Large intestine (tissue), 3 donors: Measurements from ENCODE around the gene MAP7D1. TPM values are rescaled to one million over a fixed set of nuclear protein-coding genes. Genes with fewer than 3 reads are reported as not detected.

Experiments used
- DNase-seq, 2 donors: peaks; one replicate each; pipeline versions ENCODE4 v3.0.0 to v3.0.0-alpha.2; 2013
- H3K27ac ChIP-seq: one replicate; pipeline ENCODE4 v1.5.1; 2013; ENCODE audit warnings: low read length
- H3K27me3 ChIP-seq: 2 replicates; pipeline ENCODE4 v1.6.1; 2013; ENCODE audit warnings: low read length; ENCODE audit not compliant: control insufficient read depth, insufficient read depth
- H3K36me3 ChIP-seq: 2 replicates; pipeline ENCODE4 v1.6.1; 2013; ENCODE audit warnings: low read length; ENCODE audit not compliant: control insufficient read depth, insufficient read depth
- H3K4me1 ChIP-seq: one replicate; pipeline ENCODE4 v1.6.1; 2013; ENCODE audit warnings: low read length; ENCODE audit not compliant: control insufficient read depth, insufficient read depth
- H3K4me3 ChIP-seq: one replicate; pipeline ENCODE4 v1.5.1; 2013; ENCODE audit warnings: low read length
- H3K9me3 ChIP-seq: one replicate; pipeline ENCODE4 v1.6.1; 2013; ENCODE audit warnings: mild to moderate bottlenecking, low read depth, low read length, moderate library complexity; ENCODE audit not compliant: control insufficient read depth
- WGBS: methylation state at CpG from one replicate; pipeline ENCODE4 v1.1.5; 2013; ENCODE audit warnings: low lambda C conversion rate; ENCODE audit not compliant: insufficient coverage; 5-methylcytosine and 5-hydroxymethylcytosine counted together
- polyA plus RNA-seq: library from polyadenylated mRNA; unstranded; fragments of 120-200 nt; gene quantifications from one replicate; pipeline ENCODE4 v1.2.1, GENCODE V29; 2013

The MAP7D1 gene
- polyA plus RNA-seq, 1 donor: 38.6 TPM

DNA sequence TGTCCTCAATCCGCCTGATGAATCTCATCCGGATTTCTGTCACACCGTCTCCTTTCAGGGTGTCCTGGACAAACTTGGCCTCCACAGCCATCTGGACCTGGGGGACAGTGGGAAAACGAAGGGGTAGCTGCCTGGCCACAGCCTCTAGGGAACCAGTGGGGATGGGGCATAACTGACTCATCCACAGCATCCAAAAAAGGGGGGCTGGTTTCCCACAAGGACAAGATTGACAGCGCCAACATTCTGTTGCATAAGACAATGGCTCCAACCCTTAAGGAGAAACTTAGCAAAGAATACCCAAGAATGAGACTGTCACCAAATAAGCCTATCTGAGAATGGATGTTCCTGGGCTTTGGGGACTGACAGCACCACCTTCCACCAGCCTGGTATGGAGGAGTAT lies 18.7 kb upstream of the MAP7D1 start:
- H3K27me3 ChIP-seq: no peaks in the 10 kb centered on the region
- H3K36me3 ChIP-seq: peaks cover 42% of the 10 kb centered on the region
- no peak overlapping the region for H3K27ac ChIP-seq
- peaks cover 6% of the 10 kb centered on the region for H3K4me1 ChIP-seq
- H3K4me3 ChIP-seq: no peak overlapping the region
- no peaks in the 10 kb centered on the region for H3K9me3 ChIP-seq
- no CpG with 5 or more reads among the region's 5 CpGs for WGBS
- DNase-seq: no peak

DNA sequence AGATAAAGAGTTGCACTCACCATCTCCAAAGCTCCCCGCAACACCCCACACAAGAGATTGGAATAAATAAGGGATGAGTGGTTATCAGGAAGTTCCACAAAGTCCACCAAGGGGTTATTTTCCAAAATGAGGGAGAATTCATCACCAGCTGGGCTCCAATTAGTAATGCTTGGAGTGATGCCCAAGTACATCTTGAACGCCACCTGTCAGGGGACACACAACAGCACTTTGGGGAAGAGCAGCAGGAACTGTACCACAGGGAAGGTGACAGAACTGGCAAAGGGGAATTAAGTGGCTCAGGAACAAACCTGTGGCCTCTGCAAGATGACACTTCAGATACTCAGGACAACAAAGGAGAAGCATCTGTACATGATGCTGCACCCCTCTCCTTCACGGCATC lies 18.2 kb upstream of the MAP7D1 start:
- Histone ChIP-seq H3K4me3 (no peak overlapping the region), H3K27me3 (no peaks in the 10 kb centered on the region), H3K4me1 (peaks cover 6% of the 10 kb centered on the region), H3K9me3 (no peaks in the 10 kb centered on the region), H3K36me3 (peaks cover 42% of the 10 kb centered on the region), H3K27ac (no peak overlapping the region)
- WGBS: no CpG with 5 or more reads among the region's 3 CpGs
- no peak for DNase-seq

DNA sequence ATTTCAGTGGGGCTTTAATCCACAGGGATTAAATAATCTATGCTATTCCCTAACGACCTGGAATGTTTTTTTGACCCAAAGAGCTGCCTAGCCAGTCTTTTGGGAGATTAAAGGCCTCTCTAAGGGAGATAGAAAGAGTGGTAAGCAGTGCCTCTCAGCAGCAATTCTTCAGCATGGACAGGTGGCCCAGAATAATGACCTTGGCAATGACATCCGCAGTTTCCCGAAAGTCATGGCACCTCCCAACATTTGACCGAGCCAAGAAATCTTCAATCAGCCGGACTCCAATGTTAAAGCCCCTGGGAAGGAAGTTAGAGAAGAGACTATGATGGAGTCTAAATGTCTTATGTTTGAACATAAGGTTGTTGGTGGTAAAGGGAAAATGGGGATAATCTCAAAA lies 16.4 kb upstream of the MAP7D1 start:
- DNase-seq: no peak
- H3K4me1 ChIP-seq: no peaks in the 10 kb centered on the region
- H3K4me3 ChIP-seq: no peak overlapping the region
- no peaks in the 10 kb centered on the region for H3K27me3 ChIP-seq
- H3K9me3 ChIP-seq: no peaks in the 10 kb centered on the region
- H3K36me3 ChIP-seq: peaks cover 42% of the 10 kb centered on the region
- no peak overlapping the region for H3K27ac ChIP-seq
- WGBS: no CpG with 5 or more reads among the region's 5 CpGs

DNA sequence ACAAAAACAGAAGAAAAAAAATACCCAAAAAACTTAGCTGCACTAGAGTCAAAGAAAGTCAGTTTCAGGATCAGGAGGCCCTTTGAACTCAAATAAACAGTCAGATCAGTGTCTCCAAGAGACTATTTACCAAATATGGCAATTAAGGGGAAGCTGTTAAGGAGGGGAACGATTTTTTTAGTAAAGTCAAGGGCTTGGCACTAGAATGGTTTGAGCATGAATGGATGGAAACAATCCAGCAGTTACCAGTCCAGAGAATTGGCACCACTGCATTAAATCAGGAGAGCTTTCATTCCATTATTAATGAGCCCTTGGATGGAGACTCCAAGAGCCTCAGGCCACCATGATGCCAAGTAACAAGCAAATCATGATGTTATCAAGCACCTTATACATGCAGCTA lies 13.8 kb upstream of the MAP7D1 start:
- peaks cover 30% of the 10 kb centered on the region for H3K36me3 ChIP-seq
- no peak for DNase-seq
- WGBS: no CpG with 5 or more reads among the region's 1 CpG
- H3K27me3 ChIP-seq: no peaks in the 10 kb centered on the region
- H3K9me3 ChIP-seq: no peaks in the 10 kb centered on the region
- H3K4me3 ChIP-seq: no peak overlapping the region
- no peaks in the 10 kb centered on the region for H3K4me1 ChIP-seq
- H3K27ac ChIP-seq: no peak overlapping the region

DNA sequence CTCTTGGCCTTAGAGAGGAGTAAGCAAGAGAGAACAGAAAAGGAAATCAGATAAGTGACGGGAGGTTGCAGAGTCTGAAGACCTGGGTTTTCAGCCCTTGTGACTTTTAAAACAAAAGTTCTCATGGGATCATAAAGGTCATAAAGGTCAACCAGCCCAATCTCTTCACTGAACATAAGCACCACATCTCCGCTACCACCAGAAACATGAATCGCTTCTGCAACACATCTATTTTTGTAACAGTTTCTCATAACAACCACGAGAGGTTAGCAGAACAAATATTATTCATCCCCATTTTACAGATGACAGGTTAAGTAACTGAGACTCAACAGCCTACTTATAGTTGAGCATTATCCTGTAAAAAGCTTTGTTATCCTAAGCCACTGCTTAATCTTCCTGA lies 12.5 kb upstream of the MAP7D1 start:
- Histone ChIP-seq H3K27me3 (no peaks in the 10 kb centered on the region), H3K27ac (no peak overlapping the region), H3K36me3 (peaks cover 17% of the 10 kb centered on the region), H3K4me3 (no peak overlapping the region), H3K9me3 (no peaks in the 10 kb centered on the region), H3K4me1 (peaks cover 7% of the 10 kb centered on the region)
- 90% methylated on average over 2 of the region's 4 CpGs for WGBS
- DNase-seq: no peak

DNA sequence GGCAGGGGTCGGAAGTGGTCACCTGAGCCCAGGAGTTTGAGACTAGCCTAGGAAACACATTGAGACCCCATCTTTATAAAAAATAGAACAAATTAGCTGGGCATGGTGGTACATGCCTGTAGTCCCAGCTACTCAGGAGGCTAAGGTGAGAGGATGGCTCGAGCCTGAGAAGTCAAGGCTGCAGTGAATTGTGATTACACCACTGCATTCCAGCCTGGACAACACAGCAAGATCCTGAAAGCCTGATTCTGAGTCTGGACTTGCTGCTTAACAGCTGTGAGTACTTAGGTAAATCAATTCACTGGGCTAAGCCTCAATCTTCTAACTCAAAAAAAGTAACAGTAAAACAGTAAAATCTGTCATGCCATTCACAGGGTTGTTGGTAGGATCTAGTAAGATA lies 11.5 kb upstream of the MAP7D1 start:
- WGBS: no CpG with 5 or more reads among the region's 2 CpGs
- Histone ChIP-seq H3K27ac (no peak overlapping the region), H3K4me3 (no peak overlapping the region), H3K9me3 (no peaks in the 10 kb centered on the region), H3K4me1 (peaks cover 9% of the 10 kb centered on the region), H3K36me3 (peaks cover 9% of the 10 kb centered on the region), H3K27me3 (no peaks in the 10 kb centered on the region)
- DNase-seq: no peak

DNA sequence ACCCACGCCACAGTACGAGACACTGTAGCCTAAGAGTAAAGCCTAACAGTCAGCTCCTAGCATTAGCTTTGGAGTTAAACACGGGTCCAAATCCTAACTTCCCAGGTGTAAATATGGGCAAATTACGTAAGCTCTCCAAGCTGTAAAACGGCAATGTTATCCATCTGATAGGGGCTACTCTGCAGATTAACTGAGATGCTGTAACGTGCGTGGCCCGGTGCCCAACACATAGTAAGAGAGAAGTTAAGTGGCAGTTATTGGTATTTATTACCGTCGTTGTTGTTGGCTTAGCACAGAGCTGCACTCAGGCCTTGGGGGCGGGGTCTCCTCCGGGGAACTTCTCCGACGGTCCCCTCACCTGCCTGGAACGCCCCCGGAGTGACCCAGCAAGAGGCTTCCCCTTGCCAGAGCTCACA lies 7.1 kb upstream of the MAP7D1 start:
- no CpG with 5 or more reads among the region's 16 CpGs for WGBS
- DNase-seq: no peak
- Histone ChIP-seq H3K4me3 (peak overlapping the region; percentile 94), H3K9me3 (no peaks in the 10 kb centered on the region), H3K27ac (peak overlapping the region; percentile 78), H3K27me3 (no peaks in the 10 kb centered on the region), H3K36me3 (no peaks in the 10 kb centered on the region), H3K4me1 (peaks cover 30% of the 10 kb centered on the region)

DNA sequence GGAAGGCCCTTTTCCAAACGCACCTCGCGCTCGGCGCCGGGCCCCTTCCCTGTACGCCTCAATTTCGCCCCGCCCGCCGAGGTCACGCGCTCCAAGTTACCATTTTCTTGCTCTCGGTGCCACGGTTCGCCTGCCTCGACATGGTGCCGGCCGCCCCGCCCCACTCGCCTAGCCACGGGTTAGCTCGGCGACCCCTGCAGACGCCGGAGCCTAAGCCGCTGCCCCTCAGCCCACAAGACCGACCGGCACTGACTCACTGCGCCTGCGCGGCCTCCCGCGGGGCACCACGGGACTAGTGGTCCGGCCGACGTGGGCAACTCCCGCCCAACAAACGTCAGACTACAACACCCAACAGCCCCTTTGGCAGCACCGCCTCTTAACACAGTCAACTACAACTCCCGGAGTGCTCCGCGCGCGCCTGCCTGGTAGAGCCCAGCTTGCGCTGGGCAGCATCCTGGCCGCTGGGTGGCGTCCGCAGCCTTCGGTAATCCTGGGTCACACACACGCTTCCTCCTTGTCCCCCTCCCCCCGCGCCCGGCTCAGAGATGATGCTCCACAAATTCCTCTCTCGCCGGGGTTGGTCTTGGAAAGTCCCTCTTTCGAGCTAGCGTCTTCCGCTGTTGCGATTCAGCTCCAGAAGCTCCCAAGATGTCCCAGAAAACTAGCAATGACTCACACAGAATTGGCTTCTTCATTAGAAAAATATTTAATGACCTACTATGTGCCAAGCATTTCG lies 6.6 kb upstream of the MAP7D1 start, which contains the start of gene TRAPPC3:
Gene TRAPPC3 (minus strand): TSS at position 250 of the 736 bp plus-strand sequence. CDS start 108 bp downstream, at position 142.
- no peaks in the 10 kb centered on the region for H3K36me3 ChIP-seq
- no CpG with 5 or more reads among the region's 62 CpGs for WGBS
- peak within 1 kb of the TSS; percentile 78 for H3K27ac ChIP-seq
- no peaks in the 10 kb centered on the region for H3K27me3 ChIP-seq
- DNase-seq: peak; percentile 100
- H3K4me1 ChIP-seq: peaks cover 30% of the 10 kb centered on the region
- peak within 1 kb of the TSS; percentile 94 for H3K4me3 ChIP-seq
- no peaks in the 10 kb centered on the region for H3K9me3 ChIP-seq

DNA sequence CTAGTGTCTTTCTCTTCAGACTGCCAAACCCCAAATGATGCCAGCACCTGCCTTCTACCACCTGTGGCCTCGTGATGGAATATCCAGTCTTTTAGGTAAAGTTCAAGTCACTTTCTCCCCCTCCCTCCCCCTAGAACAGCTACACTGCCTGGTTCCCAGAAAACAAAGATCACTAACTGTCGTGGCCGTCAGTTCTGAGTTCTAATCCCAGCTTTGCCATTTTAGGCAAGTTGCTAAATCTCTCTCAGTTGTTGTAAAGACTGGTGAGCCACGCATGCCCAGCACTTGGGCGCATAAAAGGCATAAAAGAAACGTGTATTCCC lies 6.0 kb upstream of the MAP7D1 start:
- peak overlapping the region; percentile 66 for H3K27ac ChIP-seq
- H3K27me3 ChIP-seq: no peaks in the 10 kb centered on the region
- no CpG with 5 or more reads among the region's 6 CpGs for WGBS
- no peaks in the 10 kb centered on the region for H3K9me3 ChIP-seq
- no peak for DNase-seq
- no peaks in the 10 kb centered on the region for H3K36me3 ChIP-seq
- H3K4me3 ChIP-seq: no peak overlapping the region
- peaks cover 33% of the 10 kb centered on the region for H3K4me1 ChIP-seq

DNA sequence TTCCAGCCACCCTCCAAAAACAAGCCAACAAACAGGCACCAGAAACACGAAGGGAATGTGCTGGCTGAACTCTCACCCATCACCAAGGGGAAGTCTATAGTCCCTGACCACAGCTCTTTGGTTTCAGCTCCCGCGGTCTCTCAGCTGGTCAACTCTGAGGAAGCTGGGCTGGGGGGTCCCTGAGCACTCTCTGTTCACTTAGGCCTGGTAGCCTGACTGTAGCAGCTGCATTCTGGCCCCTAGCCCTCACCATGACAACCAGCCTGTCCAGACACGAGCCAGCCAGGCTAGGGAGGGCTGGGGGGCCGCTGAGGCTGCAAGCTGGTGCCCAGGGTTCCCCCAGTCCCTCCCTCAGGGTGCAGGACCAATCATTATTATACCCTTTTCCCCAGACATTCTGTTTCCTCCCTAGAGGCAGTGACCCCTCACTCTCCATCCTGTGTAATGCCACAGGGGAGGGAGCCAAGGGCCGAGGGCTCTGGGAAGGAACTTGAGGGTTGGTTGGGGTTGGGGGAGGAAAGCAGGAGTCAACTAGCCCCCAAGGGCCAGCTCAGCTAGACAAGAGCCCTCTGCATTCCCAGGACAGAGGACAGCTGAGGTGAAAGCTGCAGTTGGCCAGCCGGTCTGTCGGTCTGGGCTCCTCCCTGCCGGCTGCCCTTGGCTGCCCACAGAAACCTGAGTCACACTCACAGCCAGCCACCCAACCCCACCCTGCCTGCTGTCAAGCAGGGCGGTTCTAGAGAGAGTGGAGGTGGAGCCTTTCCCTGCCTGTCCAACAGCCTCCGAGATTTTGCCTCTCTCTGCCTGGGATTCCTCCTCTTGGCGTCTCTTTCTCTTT lies 5.4 kb upstream of the MAP7D1 start:
- Histone ChIP-seq H3K4me1 (peaks cover 37% of the 10 kb centered on the region), H3K36me3 (no peaks in the 10 kb centered on the region), H3K4me3 (no peak overlapping the region), H3K9me3 (no peaks in the 10 kb centered on the region), H3K27ac (peak overlapping the region; percentile 66), H3K27me3 (no peaks in the 10 kb centered on the region)
- no CpG with 5 or more reads among the region's 12 CpGs for WGBS
- peak; percentile 89 to 90 for DNase-seq
